Common myeloid progenitor, CD34-positive (primary cell): ENCODE data around the gene MLXIP.

ENCODE experiments used
- CTCF ChIA-PET: fragments of 350-600 bp; sonication (Branson Sonifier 250); formaldehyde crosslinking; loops from one replicate; lab custom pipeline; 2021; ENCODE audit warnings: antibody characterized with exemption; lab: Charles Lee
- POLR2A ChIA-PET: fragments of 350-600 bp; sonication (Branson Sonifier 250); formaldehyde crosslinking; loops from one replicate; lab custom pipeline; 2021; ENCODE audit warnings: antibody characterized with exemption; lab: Charles Lee
- DNase-seq, 3 donors: peaks; one replicate each; pipeline versions ENCODE4 v3.0.0 to v3.0.0-alpha.2; 2013
- H3K27ac ChIP-seq, 2 experiments: 1 replicate in 1 of 2; 2 replicates in 1 of 2; pipeline ENCODE4 v1.7.0; 2013; ENCODE audit warnings: inconsistent platforms in 2 of 2, low read length in 2 of 2, mild to moderate bottlenecking in 2 of 2, low read depth in 1 of 2, moderate library complexity in 1 of 2; ENCODE audit not compliant: severe bottlenecking in 2 of 2, insufficient read depth in 1 of 2, poor library complexity in 1 of 2
- H3K27me3 ChIP-seq, 5 experiments: replicated peaks in 2 of 5; 1 replicate in 3 of 5; 2 replicates in 2 of 5; pipeline versions ENCODE4 v1.6.1 to v1.7.0; 2013; ENCODE audit warnings: low read length in 4 of 5, mild to moderate bottlenecking in 2 of 5, moderate library complexity in 2 of 5, inconsistent platforms in 1 of 5; ENCODE audit not compliant: insufficient read depth in 5 of 5, control insufficient read depth in 4 of 5
- H3K36me3 ChIP-seq, 4 experiments: 1 replicate in 2 of 4; 2 replicates in 2 of 4; pipeline versions ENCODE4 v1.6.1 to v1.7.0; 2013; ENCODE audit warnings: low read length in 3 of 4, control low read depth in 1 of 4, mild to moderate bottlenecking in 1 of 4; ENCODE audit not compliant: control insufficient read depth in 4 of 4, insufficient read depth in 4 of 4
- H3K4me1 ChIP-seq, 4 experiments: 1 replicate in 3 of 4; 2 replicates in 1 of 4; pipeline versions ENCODE4 v1.6.1 to v1.7.1; 2013; ENCODE audit warnings: low read length in 3 of 4, mild to moderate bottlenecking in 3 of 4, control low read depth in 1 of 4, inconsistent platforms in 1 of 4, moderate library complexity in 1 of 4; ENCODE audit not compliant: control insufficient read depth in 4 of 4, insufficient read depth in 4 of 4; ENCODE audit errors: control extremely low read depth in 1 of 4
- H3K4me3 ChIP-seq, 7 experiments: 1 replicate in 4 of 7; 2 replicates in 3 of 7; pipeline versions ENCODE4 v1.5.1 to v1.7.0; 2013; ENCODE audit warnings: mild to moderate bottlenecking in 7 of 7, low read length in 6 of 7, moderate library complexity in 6 of 7, inconsistent platforms in 2 of 7, low read depth in 2 of 7, control low read depth in 1 of 7; ENCODE audit not compliant: insufficient read depth in 4 of 7, control insufficient read depth in 1 of 7; ENCODE audit errors: extremely low read depth in 1 of 7
- H3K9me3 ChIP-seq, 5 experiments: 1 replicate in 4 of 5; 2 replicates in 1 of 5; pipeline versions ENCODE4 v1.6.1 to v1.7.1; 2013; ENCODE audit warnings: low read length in 4 of 5, mild to moderate bottlenecking in 2 of 5, inconsistent platforms in 1 of 5, low read depth in 1 of 5, moderate library complexity in 1 of 5; ENCODE audit not compliant: control insufficient read depth in 4 of 5, insufficient read depth in 2 of 5; ENCODE audit errors: control extremely low read depth in 1 of 5
- WGBS: methylation state at CpG from one replicate; pipeline ENCODE4 v1.1.5; 2013; ENCODE audit not compliant: insufficient coverage; 5-methylcytosine and 5-hydroxymethylcytosine counted together

Gene MLXIP

DNA sequence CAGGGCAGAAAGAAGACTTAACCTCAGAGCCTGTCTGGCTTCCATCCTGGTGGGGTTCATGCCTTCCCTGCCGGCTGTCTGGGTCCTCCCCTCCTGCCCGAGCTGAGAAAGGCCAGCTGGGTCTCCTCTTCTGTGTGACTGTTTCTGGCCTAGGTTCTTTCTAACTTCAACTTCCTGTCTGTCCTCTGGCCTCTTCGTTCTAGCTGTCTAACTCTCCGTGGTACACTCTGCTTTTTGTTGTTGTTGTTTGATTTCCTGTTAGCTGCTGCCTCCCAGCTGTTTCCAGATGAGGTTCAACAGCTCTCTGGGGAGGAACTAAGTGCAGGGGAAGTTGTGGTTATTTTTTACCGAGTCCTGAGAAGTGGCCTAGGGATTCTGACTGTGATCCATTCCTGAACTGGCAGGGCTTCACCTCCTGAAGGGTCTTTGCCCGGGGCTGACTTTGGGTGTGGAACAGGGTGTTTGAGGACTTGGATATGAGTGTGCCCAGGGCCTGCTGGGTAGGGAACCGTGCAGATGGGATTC lies 3.2 kb downstream of the MLXIP start:
- H3K27me3 ChIP-seq = no peaks in the 10 kb centered on the region
- 0% methylated on average over 6 of the region's 7 CpGs for WGBS
- H3K9me3 ChIP-seq = no peaks in the 10 kb centered on the region
- DNase-seq = peak; percentile 75 to 94 (median 90)
- peaks cover 26 to 82% (median 62%) of the 10 kb centered on the region in 4 experiments for H3K4me1 ChIP-seq
- H3K27ac ChIP-seq = peak overlapping the region; percentile 46 to 88
- ChIA-PET CTCF (interaction anchor here (0.6 to 4.2 kb wide), 9 partner anchors 10 to 41 kb away, joined by 3 to 26 read pairs (median 8); no protein-coding TSS in a partner anchor), POLR2A (interaction anchor here (0.6 to 1.0 kb wide), 3 partner anchors 10 to 1864 kb away, joined by 3 to 4 read pairs (median 4); no protein-coding TSS in a partner anchor)
- peak overlapping the region in 6 of 7 experiments; percentile 93 to 99 (median 96) for H3K4me3 ChIP-seq
- H3K36me3 ChIP-seq = peaks cover 0 to 27% (median 14%) of the 10 kb centered on the region in 4 experiments

DNA sequence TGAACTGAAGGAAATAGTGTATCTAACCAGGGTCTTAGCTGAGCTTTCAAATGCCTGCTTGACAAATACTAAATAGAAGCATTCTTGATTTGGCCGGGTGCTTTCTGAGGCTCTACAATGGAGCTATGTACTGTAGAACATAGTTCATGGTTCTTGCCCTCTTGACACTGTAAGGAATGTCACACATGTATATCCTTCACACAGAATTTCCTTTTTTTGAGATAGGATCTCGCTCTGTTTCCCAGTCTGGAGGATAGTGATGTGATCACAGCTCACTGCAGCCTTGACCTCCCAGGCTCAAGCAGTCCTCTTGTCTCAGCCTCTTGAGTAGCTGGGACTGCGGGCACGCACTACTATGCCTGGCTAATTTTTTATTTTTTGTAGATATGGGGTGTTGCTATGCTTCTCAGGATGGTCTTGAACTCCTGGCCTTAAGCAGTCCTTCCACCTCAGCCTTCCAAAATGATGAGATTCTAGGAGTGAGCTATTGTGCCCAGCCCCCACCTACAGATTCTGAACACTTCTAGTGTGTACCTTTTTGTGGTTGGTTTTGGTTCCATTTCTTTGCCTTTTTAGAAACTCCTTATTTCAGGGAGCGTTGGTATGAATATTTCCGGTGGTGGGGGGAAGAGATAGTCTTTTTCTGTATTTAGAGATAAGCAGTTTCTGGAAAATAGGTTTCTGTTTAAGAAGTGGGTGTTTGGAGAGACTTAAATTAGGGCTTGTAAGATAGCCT lies 4.2 kb downstream of the MLXIP start:
- Histone ChIP-seq H3K9me3 (no peaks in the 10 kb centered on the region), H3K4me3 (peak overlapping the region in 6 of 7 experiments; percentile 9 to 99 (median 94)), H3K27me3 (no peaks in the 10 kb centered on the region), H3K36me3 (peaks cover 0 to 37% (median 18%) of the 10 kb centered on the region in 4 experiments), H3K27ac (peak overlapping the region; percentile 14 to 88), H3K4me1 (peaks cover 26 to 86% (median 66%) of the 10 kb centered on the region in 4 experiments)
- WGBS = 7% methylated on average over 4 of the region's 6 CpGs
- ChIA-PET POLR2A (interaction anchor here (1.0 to 1.1 kb wide), 2 partner anchors 9 to 10 kb away, joined by 4 read pairs; no protein-coding TSS in a partner anchor), CTCF (interaction anchor here (0.9 to 4.2 kb wide), 7 partner anchors 9 to 28 kb away, joined by 3 to 26 read pairs (median 8); no protein-coding TSS in a partner anchor)
- DNase-seq = peak in 2 of 3 donors; percentile 47 to 65

DNA sequence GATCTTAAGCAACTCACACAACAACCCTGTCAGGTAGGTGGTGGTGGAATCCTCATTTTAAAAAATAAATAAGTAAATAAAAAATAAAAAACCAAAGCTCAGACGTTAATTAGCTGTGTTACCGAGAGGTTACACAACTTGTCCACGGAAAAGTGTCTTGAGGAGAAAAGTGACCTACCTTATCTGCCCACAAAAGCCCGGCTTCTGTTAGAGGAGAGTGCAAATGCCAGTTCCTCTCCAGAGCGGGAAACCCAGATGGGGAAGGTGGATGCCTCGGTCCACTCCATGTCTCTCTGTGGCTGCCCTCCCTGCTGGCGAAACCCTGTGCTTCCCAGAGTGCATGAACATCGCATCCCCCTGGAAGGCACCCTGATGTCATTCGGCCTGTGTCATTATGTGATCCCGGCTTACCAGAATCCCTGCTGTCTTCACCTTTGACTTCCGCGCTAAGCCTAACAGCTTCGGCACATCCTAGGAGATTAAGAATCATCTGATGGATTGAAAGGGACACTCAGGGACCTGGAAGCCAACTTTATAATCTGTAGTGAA lies 6.4 kb downstream of the MLXIP start:
- ChIA-PET CTCF (interaction anchor here (1.0 to 5.4 kb wide), 2 partner anchors 14 to 22 kb away, joined by 3 to 63 read pairs; no protein-coding TSS in a partner anchor), POLR2A (no interaction called here)
- H3K27ac ChIP-seq = peak overlapping the region in 1 of 2 experiments; percentile 16
- DNase-seq = no peak
- no peak overlapping the region for H3K4me3 ChIP-seq
- H3K27me3 ChIP-seq = no peaks in the 10 kb centered on the region
- H3K9me3 ChIP-seq = no peaks in the 10 kb centered on the region
- H3K36me3 ChIP-seq = peaks cover 0 to 57% (median 22%) of the 10 kb centered on the region in 4 experiments
- H3K4me1 ChIP-seq = peaks cover 24 to 93% (median 67%) of the 10 kb centered on the region in 4 experiments
- 87% methylated on average over 11 of the region's 13 CpGs for WGBS

DNA sequence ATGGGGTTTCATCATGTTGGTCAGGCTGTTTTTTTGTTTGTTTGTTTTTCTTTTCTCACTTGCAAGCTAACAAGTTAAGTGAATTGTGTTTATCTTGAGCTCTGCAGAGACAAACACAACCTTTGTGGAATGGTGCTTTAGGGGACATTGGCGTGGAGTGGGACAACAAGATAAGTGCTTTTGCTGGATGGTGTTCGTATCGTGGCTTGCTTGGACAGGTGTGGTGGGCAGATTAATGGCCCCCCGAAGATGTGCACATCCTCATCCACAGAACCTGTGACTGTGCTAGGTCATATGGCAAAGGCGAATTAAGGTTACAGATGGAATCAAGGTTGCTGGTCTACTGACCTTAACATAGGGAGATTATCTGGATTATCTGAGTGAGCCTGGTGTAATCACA lies 7.0 kb downstream of the MLXIP start:
- Histone ChIP-seq H3K4me1 (peaks cover 20 to 92% (median 64%) of the 10 kb centered on the region in 4 experiments), H3K9me3 (no peaks in the 10 kb centered on the region), H3K27ac (peak overlapping the region in 1 of 2 experiments; percentile 52), H3K4me3 (peak overlapping the region in 1 of 7 experiments; percentile 4), H3K36me3 (peaks cover 0 to 59% (median 22%) of the 10 kb centered on the region in 4 experiments), H3K27me3 (no peaks in the 10 kb centered on the region)
- 82% methylated on average over 2 of the region's 5 CpGs for WGBS
- CTCF ChIA-PET = interaction anchor here (0.6 to 5.4 kb wide), 3 partner anchors 13 to 31 kb away, joined by 3 to 63 read pairs (median 4); no protein-coding TSS in a partner anchor
- POLR2A ChIA-PET = interaction anchor here (0.6 kb wide), 1 partner anchor 12 kb away, joined by 3 read pairs; no protein-coding TSS in a partner anchor
- no peak for DNase-seq

DNA sequence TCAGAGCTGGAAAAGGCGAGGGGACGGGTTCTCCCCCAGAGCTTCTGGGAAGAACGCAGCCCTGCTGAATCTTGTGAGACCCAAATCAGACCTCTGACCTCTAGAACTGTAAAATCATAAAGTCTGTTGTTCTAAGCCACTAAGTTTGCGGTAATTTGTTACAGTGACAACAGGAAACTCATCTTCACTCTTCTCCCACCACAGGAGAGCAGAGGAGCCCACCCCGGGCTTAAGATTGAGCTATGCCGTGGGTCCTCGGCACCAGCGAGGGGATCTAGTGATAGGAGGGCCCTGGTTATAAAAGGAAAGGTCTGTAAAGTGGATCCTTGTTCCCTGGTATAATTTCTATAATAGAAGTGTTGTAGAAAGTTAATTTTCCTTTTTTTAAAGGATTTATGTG lies 7.6 kb downstream of the MLXIP start:
- H3K27ac ChIP-seq = peak overlapping the region; percentile 28 to 52
- ChIA-PET CTCF (interaction anchor here (0.6 to 5.4 kb wide), 4 partner anchors 13 to 31 kb away, joined by 3 to 63 read pairs (median 4); no protein-coding TSS in a partner anchor), POLR2A (interaction anchor here (0.6 kb wide), 1 partner anchor 11 kb away, joined by 3 read pairs; no protein-coding TSS in a partner anchor)

DNA sequence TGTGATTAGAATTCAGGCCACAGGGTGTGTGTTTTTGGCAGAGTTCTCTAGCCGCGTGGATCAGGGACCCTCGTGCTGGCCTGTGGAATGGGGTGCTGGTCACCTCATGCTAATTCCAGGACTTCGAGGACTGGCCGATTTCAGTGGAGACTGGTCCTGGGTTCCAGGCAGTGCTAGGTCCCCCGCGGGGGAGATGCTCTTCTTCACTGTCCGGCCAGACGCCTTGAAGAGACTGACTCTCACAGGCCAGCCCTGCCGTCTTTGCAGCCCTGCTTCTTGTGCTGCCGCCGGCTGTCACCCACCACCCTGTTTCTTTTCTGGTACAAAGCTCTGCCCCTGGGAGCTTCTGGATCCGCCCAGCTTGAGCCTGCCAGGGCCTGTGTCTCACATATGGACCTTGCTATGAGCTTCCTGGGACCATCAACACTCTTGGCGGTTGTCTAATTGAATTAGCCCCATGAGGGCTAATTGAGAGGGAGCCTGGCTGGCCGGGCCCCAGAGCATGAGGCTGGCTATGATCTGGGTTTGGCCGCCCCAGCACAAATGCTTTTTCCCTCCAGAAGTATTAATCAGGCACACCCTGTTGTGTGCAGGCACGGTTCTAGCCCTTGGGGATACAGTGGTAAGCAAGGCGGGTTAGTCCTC lies 8.2 kb downstream of the MLXIP start:
- H3K4me1 ChIP-seq = peaks cover 12 to 88% (median 61%) of the 10 kb centered on the region in 4 experiments
- ChIA-PET POLR2A (no interaction called here), CTCF (interaction anchor here (1.0 to 5.4 kb wide), 4 partner anchors 12 to 36 kb away, joined by 3 to 63 read pairs (median 6); no protein-coding TSS in a partner anchor)
- DNase-seq = no peak
- peak overlapping the region; percentile 28 to 60 for H3K27ac ChIP-seq
- H3K4me3 ChIP-seq = no peak overlapping the region
- WGBS = 99% methylated on average over 16 of the region's 18 CpGs
- H3K9me3 ChIP-seq = no peaks in the 10 kb centered on the region
- peaks cover 0 to 61% (median 23%) of the 10 kb centered on the region in 4 experiments for H3K36me3 ChIP-seq
- H3K27me3 ChIP-seq = no peaks in the 10 kb centered on the region

More for the DNA sequence above, 7.6 kb downstream of the MLXIP start:
- no peak for DNase-seq
- Histone ChIP-seq H3K36me3 (peaks cover 0 to 61% (median 23%) of the 10 kb centered on the region in 4 experiments), H3K27me3 (no peaks in the 10 kb centered on the region), H3K9me3 (no peaks in the 10 kb centered on the region), H3K4me1 (peaks cover 14 to 92% (median 63%) of the 10 kb centered on the region in 4 experiments), H3K4me3 (peak overlapping the region in 1 of 7 experiments; percentile 4)
- WGBS = 96% methylated on average over 4 of the region's 8 CpGs
